ENCODE results near the gene KDM6A.
"Not testable (repeated sequence)": the region's sequence is repeated elsewhere in the genome, so short reads cannot be mapped to it uniquely, and the experiment has no call there.

KDM6A gene

GRCh38 chrX:44927398-44927797 is 54.4 kb downstream of the KDM6A start:
- no peak for DNase-seq (ENCODE audit: low spot score)

GRCh38 chrX:44931441-44931973 is 58.5 kb downstream of the KDM6A start:
- DNase-seq (ENCODE audit: low spot score): no peak

- DNase-seq (ENCODE audit: low spot score): no peak
These were observed 62.2 kb downstream of the KDM6A start for GRCh38 chrX:44935172-44935571.

GRCh38 chrX:44935640-44936039 is 62.7 kb downstream of the KDM6A start:
- DNase-seq (ENCODE audit: low spot score): no peak

- peak; percentile 7 for DNase-seq (ENCODE audit: low spot score)
These were observed 64.6 kb downstream of the KDM6A start for GRCh38 chrX:44937606-44938005.

- DNase-seq (ENCODE audit: low spot score): no peak
These were observed 65.1 kb downstream of the KDM6A start for GRCh38 chrX:44938111-44938510.

GRCh38 chrX:44940541-44940940 is 67.6 kb downstream of the KDM6A start:
- DNase-seq (ENCODE audit: low spot score): not testable (repeated sequence)

GRCh38 chrX:44943007-44943406 is 70.0 kb downstream of the KDM6A start:
- DNase-seq (ENCODE audit: low spot score): no peak

GRCh38 chrX:44944894-44945293 is 71.9 kb downstream of the KDM6A start:
- DNase-seq (ENCODE audit: low spot score): no peak

- DNase-seq (ENCODE audit: low spot score): no peak
These were observed 72.7 kb downstream of the KDM6A start for GRCh38 chrX:44945736-44946135.

- no peak for DNase-seq (ENCODE audit: low spot score)
These were observed 73.8 kb downstream of the KDM6A start for GRCh38 chrX:44946771-44947170.

GRCh38 chrX:44947995-44948394 is 75.0 kb downstream of the KDM6A start:
- no peak for DNase-seq (ENCODE audit: low spot score)

GRCh38 chrX:44948406-44948805 is 75.4 kb downstream of the KDM6A start:
- no peak for DNase-seq (ENCODE audit: low spot score)

GRCh38 chrX:44949125-44949524 is 76.1 kb downstream of the KDM6A start:
- no peak for DNase-seq (ENCODE audit: low spot score)

- not testable (repeated sequence) for DNase-seq (ENCODE audit: low spot score)
These were observed 77.7 kb downstream of the KDM6A start for GRCh38 chrX:44950471-44951366.

- no peak for DNase-seq (ENCODE audit: low spot score)
These were observed 78.6 kb downstream of the KDM6A start for GRCh38 chrX:44951572-44952067.

GRCh38 chrX:44952329-44953027 is 79.5 kb downstream of the KDM6A start:
- DNase-seq (ENCODE audit: low spot score): no peak

- no peak for DNase-seq (ENCODE audit: low spot score)
These were observed 80.9 kb downstream of the KDM6A start for GRCh38 chrX:44953734-44954502.

GRCh38 chrX:44954562-44954961 is 81.6 kb downstream of the KDM6A start:
- no peak for DNase-seq (ENCODE audit: low spot score)

- DNase-seq (ENCODE audit: low spot score): no peak
These were observed 84.9 kb downstream of the KDM6A start for GRCh38 chrX:44957848-44958247.

GRCh38 chrX:44958480-44958879 is 85.5 kb downstream of the KDM6A start:
- DNase-seq (ENCODE audit: low spot score): no peak

Data from Ammon's horn (tissue), 1 donor.